Lower lobe of right lung (tissue), 2 donors: Measurements from ENCODE around the gene ENPP1. TPM values are rescaled to one million over a fixed set of nuclear protein-coding genes. Genes with fewer than 3 reads are reported as not detected.

Experiments
- ATAC-seq, 2 donors: fragments of 200-7000 bp; cut with Tn5 transposase; one replicate each; pipeline ENCODE4 v1.9.1; 2020 to 2022; ENCODE audit warnings: mild to moderate bottlenecking in 2 of 2, moderate library complexity in 2 of 2
- DNase-seq: peaks from one replicate; pipeline ENCODE4 v3.0.0-alpha.2; 2020
- H3K27ac ChIP-seq: fragments of 200-600 bp; one replicate; pipeline ENCODE4 v1.8.0; 2022
- H3K27me3 ChIP-seq: fragments of 200-600 bp; one replicate; pipeline ENCODE4 v1.8.0; 2022; ENCODE audit warnings: low read depth
- H3K36me3 ChIP-seq: fragments of 200-600 bp; one replicate; pipeline ENCODE4 v1.8.0; 2022; ENCODE audit warnings: mild to moderate bottlenecking
- H3K4me1 ChIP-seq: fragments of 200-600 bp; one replicate; pipeline ENCODE4 v1.8.0; 2022
- H3K4me3 ChIP-seq: fragments of 200-600 bp; one replicate; pipeline ENCODE4 v1.8.0; 2022; ENCODE audit warnings: mild to moderate bottlenecking
- H3K9me3 ChIP-seq: fragments of 200-600 bp; one replicate; pipeline ENCODE4 v1.8.0; 2022
- intact Hi-C: fragments of 100-400 bp; cut with DNase I; formaldehyde crosslinking; loops from one replicate; pipeline ENCODE4 v1.11.0; 2022
- total RNA-seq: library from RNA; stranded (reverse); fragmentation: NEBNext Ultra II Directional; extraction: Animal tissue kit (Norgen Biotek cat#: 25700); gene quantifications from one replicate; pipeline ENCODE4 v1.2.1, GENCODE V29; 2021
- TF ChIP-seq, protein P1 (sequence below): fragments of 200-600 bp; IDR thresholded peaks from one replicate; pipeline ENCODE4 v1.8.0; 2022; ENCODE audit warnings: antibody characterized with exemption, mild to moderate bottlenecking
- donor health status: DM: no; HTN: yes; CAD: no; lungs with severe emphysema.

The ENPP1 gene
- total RNA-seq, 1 donor from 2014 or later, result 3.3 TPM

DNA sequence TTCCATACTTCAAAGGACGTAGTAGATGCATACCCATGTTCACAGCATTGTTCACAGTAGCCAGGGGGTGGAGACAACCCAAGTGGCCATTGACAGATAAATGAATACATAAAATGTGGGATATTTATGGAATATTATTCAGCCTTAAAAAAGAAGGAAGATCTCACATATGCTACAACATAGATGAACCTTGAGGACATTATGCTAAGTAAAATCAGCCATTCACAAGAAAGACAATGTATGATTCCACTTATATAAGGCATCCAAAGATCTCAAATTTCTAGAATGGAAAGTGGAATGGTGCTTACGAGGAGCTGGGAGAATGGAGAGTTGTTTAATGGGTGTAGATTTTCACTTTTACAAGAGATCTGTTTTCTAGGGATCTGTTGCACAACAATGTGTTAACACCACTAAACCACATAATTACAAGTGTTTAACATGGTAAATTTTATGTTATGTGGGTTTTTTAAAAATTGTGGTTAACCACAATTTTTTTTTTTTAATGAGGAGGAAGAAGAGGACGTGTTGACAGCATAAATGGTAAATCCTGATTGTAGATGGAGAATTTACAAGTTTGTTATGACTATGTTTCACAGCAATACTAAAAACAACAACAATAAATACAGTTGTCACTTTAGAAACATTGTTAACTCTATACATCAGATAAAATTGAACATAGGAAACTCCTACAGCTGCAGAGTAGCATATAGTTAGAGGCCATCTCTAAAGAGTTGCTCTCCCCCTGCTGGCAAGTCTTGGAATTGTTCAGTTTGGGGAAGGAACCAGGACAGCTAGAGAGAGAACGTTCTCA, 101.8 kb downstream of the ENPP1 start:
- TF ChIP-seq, protein P1, sequence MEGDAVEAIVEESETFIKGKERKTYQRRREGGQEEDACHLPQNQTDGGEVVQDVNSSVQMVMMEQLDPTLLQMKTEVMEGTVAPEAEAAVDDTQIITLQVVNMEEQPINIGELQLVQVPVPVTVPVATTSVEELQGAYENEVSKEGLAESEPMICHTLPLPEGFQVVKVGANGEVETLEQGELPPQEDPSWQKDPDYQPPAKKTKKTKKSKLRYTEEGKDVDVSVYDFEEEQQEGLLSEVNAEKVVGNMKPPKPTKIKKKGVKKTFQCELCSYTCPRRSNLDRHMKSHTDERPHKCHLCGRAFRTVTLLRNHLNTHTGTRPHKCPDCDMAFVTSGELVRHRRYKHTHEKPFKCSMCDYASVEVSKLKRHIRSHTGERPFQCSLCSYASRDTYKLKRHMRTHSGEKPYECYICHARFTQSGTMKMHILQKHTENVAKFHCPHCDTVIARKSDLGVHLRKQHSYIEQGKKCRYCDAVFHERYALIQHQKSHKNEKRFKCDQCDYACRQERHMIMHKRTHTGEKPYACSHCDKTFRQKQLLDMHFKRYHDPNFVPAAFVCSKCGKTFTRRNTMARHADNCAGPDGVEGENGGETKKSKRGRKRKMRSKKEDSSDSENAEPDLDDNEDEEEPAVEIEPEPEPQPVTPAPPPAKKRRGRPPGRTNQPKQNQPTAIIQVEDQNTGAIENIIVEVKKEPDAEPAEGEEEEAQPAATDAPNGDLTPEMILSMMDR, result peak; percentile 91
- Histone ChIP-seq H3K27me3 (peaks cover 16% of the 10 kb centered on the region), H3K9me3 (no peaks in the 10 kb centered on the region), H3K27ac (no peak overlapping the region), H3K4me3 (no peak overlapping the region), H3K36me3 (no peaks in the 10 kb centered on the region), H3K4me1 (no peaks in the 10 kb centered on the region)
- ATAC-seq, result peak; percentile 77 to 83
- intact Hi-C loops, result no loop called here
- DNase-seq, result no peak

DNA sequence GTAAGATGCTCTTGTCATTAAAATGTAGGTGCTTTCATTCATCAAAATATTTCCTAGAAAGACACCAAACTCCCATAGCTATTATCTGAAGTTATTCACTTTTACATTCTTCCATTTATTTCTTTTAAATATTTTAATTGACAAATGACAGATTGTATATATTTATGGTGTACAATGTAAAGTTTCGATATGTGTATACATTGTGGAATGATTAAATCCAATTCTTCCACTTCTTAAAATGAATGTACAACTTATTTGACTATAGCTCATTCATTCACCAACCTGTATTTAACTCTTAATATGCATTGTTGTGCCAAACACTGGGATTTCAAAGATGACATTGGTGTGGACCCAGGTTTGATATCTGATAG, 102.4 kb downstream of the ENPP1 start:
- H3K36me3 ChIP-seq, result no peaks in the 10 kb centered on the region
- ATAC-seq, result no peak
- DNase-seq, result no peak
- H3K27ac ChIP-seq, result no peak overlapping the region
- no peaks in the 10 kb centered on the region for H3K4me1 ChIP-seq
- TF ChIP-seq, protein P1, result no peak
- intact Hi-C loops, result no loop called here
- no peak overlapping the region for H3K4me3 ChIP-seq
- peaks cover 16% of the 10 kb centered on the region for H3K27me3 ChIP-seq
- no peaks in the 10 kb centered on the region for H3K9me3 ChIP-seq

DNA sequence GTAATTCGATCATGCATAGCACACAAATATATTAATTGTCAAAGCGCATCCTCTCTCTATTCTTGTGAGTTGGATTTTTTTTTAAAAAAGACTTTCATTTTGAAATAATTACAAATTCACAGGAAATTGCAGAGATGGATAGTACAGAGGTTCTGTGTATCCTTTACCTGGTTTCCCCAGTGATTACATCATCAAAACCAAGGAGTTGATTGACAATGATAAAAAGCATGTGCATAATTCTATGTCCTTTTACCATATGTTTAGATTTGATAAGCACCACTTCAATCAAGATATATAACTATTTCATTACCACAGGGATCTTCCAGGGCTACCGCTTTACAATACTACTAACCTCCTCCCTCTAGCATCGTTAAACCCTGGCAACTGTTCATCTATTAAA, 103.1 kb downstream of the ENPP1 start:
- Histone ChIP-seq H3K9me3 (no peaks in the 10 kb centered on the region), H3K4me3 (no peak overlapping the region), H3K4me1 (no peaks in the 10 kb centered on the region), H3K27me3 (peaks cover 16% of the 10 kb centered on the region), H3K27ac (no peak overlapping the region), H3K36me3 (no peaks in the 10 kb centered on the region)
- intact Hi-C loops, result no loop called here
- DNase-seq (no peak), ATAC-seq (no peak)
- TF ChIP-seq, protein P1, result no peak

DNA sequence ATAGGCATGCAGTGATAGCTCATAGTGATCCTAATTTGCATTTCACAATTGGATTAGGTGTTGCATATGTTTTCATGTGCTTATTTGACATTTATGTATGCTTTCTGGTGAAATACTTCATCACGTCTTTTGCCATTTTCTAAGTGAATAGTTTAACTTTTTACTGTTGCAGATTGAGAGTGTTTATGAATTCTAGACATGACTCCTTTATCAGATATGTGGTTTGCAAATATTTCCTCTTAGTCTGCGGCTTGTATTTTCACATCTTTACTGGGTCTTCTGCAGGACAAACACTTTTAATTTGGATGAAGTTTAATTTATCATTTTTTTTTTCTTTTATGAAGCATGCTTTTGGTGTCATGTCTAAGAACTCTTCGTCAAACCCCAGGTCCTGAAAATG, 104.1 kb downstream of the ENPP1 start:
- intact Hi-C loops, result no loop called here
- peaks cover 19% of the 10 kb centered on the region for H3K27me3 ChIP-seq
- no peak overlapping the region for H3K4me3 ChIP-seq
- no peak overlapping the region for H3K27ac ChIP-seq
- no peaks in the 10 kb centered on the region for H3K4me1 ChIP-seq
- ATAC-seq (no peak), DNase-seq (no peak)
- TF ChIP-seq, protein P1, result no peak
- no peaks in the 10 kb centered on the region for H3K36me3 ChIP-seq
- no peaks in the 10 kb centered on the region for H3K9me3 ChIP-seq

DNA sequence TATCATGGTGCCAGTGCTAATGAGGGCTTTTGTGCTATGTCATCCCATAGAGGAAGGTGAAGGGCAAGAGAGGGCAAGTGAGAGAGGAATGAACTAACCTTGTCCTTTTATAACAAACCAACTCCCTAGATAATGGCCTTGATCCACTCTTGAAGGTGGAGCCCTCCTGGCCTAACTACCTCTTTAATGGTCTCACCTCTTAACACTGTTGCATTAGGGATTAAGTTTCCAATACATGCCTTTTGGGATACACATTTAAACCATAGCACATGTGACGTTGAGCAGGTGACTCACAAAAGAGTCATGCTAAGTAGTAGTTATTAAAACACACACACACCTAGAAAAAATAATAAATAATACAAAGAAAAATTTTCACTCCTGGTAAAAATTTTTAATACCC, 106.4 kb downstream of the ENPP1 start:
- peaks cover 24% of the 10 kb centered on the region for H3K27me3 ChIP-seq
- H3K27ac ChIP-seq, result no peak overlapping the region
- H3K4me3 ChIP-seq, result no peak overlapping the region
- TF ChIP-seq, protein P1, result no peak
- H3K4me1 ChIP-seq, result no peaks in the 10 kb centered on the region
- intact Hi-C loops, result no loop called here
- ATAC-seq (no peak), DNase-seq (no peak)
- no peaks in the 10 kb centered on the region for H3K9me3 ChIP-seq
- no peaks in the 10 kb centered on the region for H3K36me3 ChIP-seq
